GM19324 (cell line): ENCODE measurements around the gene ZFP36L2.
"Not testable (repeated sequence)": the region's sequence is repeated elsewhere in the genome, so short reads cannot be mapped to it uniquely, and the experiment has no call there.

Source experiments
- ATAC-seq: cut with Tn5 transposase; IDR thresholded peaks from one replicate; pipeline ENCODE4 v1.9.1; 2021; ENCODE audit warnings: mild to moderate bottlenecking, moderate library complexity; ENCODE audit not compliant: unreplicated experiment, low FRiP score

The ZFP36L2 gene

DNA sequence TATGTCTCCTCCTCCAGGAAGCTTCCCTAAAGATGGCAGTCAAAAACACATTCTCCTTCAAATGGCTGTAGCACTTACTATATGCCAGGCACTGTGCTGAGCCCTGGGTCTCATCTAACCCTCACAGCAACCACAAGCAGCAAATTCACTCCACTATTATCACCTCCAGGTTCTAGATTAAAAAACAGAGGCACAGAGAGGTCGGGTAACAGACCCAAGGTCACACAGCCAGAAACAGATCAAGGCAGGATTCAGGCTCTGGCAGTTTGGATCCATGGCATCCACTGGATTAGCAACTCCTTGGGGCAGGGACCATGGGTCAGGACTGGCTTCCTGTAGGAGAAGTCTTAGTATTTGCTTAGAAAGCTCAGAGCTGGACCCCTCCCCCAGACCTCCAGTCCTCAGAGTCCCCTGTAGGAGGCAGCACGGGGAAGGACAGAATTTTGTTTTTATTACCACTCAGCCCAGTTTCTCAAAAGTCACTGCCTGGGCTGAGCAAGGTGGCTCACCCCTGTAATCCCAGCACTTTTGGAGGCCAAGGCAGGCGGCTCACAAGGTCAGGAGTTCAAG is 34.4 kb downstream of the ZFP36L2 start:
- no peak for ATAC-seq

DNA sequence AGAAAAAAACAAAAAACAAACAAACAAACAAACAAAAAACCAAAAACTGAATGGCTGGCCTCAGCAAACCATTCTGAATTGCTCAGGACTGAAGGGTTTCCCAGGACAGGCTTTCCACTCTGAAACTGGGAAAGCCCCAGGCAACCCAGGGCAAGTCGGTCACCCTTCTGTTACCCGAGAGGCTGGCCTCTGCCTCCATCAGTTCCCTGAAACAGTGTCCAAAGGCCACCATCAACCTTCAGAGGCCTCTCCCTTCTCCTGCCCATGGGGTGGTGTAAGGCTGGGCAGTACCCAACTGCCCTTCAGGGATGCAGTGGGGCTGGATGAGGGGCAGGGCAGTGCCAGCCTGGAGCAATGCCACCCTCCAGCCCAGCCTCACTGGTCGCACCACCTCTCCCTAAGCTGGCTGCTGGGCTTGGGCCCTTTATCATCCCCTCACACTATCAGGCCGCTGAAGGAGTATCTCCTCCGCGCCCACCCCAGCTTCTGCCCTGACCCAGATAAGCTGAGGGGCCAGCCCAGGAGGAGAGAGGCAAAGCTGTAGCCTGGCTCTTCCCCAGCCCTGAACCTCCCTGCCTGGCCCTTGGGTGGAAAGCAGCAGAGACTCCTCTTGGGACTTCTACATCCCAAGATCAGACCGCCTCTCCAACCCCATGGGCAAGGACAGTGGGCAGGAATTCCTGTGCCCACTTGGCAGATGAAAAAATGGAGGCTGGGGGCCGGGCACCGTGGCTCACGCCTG is 35.9 kb downstream of the ZFP36L2 start:
- ATAC-seq = no peak

- ATAC-seq = not testable (repeated sequence)
These were observed 36.5 kb downstream of the ZFP36L2 start for GRCh38 chr2:43189861-43190260.

DNA sequence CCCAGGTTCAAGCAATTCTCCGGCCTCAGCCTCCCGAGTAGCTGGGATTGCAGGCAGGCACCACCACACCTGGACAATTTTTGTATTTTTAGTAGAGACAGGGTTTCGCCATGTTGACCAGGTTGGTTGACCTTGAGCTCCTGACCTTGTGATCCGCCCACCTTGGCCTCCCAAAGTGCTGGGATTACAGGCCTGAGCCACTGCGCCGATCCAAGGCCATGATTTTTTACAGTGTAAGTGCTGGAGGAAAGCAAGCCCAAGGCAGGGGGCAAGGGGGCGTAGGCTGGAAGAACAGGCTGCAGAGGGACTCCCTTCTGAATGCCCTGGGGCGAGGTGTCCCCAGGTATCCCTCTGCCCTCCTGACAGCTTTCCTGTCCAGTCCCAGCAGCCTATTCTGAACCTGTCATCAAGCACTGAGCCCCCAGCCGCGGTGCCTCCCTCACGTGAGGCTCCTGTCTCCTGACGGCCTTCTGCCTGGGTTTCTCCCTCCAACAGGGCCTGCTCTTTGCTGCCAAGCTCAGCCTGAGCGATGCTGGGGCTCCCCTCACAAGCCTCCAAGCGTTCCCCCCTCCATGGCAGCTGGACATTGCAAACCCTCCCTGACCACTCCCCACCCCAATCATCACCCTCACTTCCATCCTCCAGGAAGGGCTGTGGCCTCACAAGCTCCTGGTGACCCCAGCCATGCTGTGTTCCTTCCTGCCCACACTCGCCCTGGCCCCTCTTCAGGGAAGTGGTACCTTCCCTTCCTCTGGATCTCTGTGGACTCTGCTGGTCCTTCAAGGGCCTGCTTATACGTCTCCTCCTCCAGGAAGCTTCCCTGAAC is 37.6 kb downstream of the ZFP36L2 start:
- ATAC-seq = no peak

GRCh38 chr2:43186679-43187374 is 39.6 kb downstream of the ZFP36L2 start:
- no peak for ATAC-seq

DNA sequence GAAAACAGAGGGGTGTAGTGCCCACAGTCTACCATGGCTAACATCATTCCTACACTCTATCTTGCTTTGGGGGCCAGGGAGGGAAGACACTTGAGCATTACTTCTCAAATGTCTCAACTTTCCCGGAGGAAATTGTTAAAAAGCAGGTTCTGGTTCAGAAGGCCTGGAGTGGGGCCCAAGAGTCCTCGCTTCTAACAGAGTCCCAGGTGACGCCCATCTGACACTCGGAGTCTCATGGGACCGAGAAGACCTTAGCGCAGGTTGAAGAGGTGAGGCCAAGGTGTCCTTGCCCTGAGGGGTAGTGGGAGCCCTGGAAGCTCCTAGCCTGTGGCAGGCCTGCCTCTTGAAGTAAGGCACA is 40.1 kb downstream of the ZFP36L2 start:
- ATAC-seq = no peak

DNA sequence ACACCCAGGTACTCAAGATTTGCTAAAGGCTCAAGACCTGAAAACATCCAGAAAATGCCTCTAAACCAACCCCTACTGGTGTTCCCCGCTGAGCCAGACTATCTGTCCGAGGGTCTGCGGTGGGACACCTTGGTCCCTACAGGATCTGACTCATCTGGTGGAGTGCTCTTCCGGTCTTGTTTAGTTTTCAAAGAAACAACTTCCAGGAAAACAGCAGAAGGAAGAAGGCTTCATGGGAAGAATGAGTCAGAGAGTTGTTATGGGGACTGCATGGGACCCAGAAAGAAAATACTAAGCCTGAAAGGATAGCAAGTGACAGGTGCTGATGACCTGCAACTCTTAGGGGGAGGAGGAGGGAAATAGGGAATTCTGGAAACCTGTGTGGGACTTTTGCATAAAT is 41.3 kb downstream of the ZFP36L2 start:
- ATAC-seq = no peak

- no peak for ATAC-seq
These were observed 42.0 kb downstream of the ZFP36L2 start for GRCh38 chr2:43184339-43184895.

DNA sequence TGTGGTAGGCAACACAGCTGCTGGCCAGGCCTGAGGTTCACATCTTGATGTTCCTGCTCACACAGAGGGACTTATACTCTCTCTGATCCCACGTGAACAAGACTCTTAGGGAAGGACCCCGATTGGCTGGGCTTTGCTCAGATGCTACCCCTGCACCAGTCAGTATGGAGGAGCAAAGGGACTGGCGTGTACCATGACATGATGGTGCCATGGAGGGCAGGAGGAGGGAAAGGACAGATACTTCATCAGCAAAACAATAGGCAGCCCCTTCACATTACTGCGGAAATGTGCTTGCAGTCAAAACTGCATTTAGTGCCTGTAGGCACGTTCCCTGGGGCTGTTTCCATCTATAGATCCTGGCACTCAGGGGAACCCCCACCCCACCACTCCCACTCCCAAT is 42.7 kb downstream of the ZFP36L2 start:
- ATAC-seq = no peak

GRCh38 chr2:43180897-43181296 is 45.5 kb downstream of the ZFP36L2 start:
- ATAC-seq = no peak

DNA sequence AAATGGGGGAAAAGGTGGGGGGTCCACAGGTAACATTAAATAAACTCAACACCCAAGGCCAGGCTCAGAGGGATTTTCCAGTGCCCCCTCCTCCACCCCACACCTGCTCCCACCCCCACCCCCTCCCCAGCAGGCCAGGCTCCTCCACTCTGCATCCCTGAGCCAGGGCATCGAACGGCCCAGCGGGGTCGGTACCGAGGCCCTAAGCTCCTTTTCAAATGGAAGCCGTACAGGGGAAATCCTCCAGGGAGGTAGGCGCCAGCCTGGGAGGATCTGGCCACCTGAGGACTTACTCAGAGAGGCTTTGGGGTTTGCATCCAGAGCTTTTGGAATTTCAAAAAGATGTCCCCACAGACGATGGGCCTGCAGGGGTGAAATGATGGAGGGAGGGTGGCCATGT is 46.5 kb downstream of the ZFP36L2 start:
- ATAC-seq = no peak

DNA sequence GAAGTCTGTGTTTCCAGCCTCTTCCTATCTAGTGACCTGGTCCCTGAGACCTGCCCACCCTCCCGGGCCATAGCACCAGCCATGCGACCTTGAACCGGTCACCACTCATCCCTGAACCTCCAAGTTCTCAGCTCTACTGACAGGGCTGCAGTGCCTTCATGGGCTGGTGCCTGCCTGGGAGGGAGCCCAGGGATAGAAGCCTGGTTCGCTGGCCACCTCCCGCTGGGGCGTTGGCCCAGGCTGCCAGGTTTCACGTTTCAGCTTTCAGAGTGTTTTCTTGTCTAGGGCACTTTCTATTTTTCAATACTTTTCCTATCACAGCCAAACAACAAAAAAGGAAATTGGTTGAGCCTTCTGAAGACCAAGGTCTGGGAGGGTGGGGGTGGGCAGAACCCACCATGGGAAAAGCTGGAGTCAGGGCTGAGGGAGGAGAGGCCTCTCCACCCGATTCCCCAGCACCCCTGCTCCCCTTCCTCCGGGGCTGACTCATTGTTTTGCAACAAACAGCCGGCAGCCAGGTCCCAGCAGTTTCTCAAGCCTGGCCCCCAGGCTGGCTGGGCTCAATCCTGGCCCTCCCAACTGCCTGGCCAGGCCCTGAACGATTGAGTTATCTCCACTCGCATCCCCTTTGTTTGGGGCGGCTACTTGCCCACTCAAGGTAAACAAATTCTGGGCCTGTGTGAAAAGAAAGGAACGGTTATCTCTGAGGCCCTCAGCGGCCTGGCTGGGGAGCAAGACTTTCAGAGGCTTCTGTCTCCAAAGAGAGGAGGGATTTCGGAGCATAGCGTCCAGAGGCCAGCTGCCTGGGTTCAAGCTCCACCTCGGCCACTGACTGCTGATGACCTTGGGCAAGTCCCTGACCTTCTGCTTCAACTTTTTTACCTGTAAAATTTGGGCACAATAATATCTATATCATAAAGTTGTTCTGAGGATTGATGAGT is 47.5 kb downstream of the ZFP36L2 start:
- no peak for ATAC-seq

DNA sequence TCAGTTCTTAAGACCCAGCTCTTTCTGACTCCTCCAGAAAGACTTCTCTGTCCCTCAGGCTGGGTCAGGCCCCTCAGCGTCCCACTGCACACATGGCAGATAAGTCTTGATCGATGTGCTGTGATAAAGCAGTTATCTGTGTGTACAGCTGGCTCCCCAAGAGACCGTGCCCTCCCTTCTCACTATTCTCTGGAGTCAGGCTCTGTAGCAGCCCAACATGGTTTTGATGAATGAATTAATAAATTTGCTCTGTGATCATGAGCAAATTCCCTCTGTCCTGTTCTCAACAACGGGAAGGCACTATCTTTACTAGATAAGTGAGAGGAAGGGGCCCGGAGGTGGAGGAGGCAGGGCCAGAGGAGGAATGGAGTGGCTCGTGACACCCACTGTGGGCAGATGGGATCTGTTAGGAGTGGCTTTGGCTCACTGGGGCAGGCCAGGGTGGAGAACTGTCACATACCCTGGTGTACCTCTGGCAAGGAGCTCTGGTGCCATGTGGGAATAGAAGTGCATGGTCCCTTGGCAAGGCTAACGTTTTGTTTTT is 48.3 kb downstream of the ZFP36L2 start:
- no peak for ATAC-seq

GRCh38 chr2:43176449-43176848 is 50.0 kb downstream of the ZFP36L2 start:
- ATAC-seq = no peak

- ATAC-seq = no peak
These were observed 50.5 kb downstream of the ZFP36L2 start for GRCh38 chr2:43175876-43176275.

DNA sequence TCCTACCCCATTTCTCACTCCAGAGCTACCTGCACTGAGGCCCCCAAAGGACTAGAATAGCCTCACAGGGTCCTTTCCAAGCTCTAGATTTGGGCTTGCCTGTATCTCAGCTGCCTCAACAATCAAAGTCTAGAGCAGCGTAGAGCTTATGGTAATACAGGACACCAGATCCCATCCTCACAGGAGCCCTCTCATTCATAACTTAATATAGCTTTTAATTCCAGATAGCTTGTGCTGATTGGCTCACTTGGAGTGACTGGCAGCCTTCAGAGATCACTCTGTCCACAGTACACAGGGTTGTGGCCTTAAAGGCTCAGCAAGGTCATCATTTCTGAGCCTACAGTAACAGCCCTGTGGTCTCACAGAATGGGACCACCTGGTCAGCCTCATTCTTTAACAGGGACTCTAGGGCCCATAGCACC is 51.4 kb downstream of the ZFP36L2 start:
- ATAC-seq = no peak

GRCh38 chr2:43174368-43174916 is 52.0 kb downstream of the ZFP36L2 start:
- peak; percentile 70 for ATAC-seq
